ENCODE data around the gene FBXL16.

DNA sequence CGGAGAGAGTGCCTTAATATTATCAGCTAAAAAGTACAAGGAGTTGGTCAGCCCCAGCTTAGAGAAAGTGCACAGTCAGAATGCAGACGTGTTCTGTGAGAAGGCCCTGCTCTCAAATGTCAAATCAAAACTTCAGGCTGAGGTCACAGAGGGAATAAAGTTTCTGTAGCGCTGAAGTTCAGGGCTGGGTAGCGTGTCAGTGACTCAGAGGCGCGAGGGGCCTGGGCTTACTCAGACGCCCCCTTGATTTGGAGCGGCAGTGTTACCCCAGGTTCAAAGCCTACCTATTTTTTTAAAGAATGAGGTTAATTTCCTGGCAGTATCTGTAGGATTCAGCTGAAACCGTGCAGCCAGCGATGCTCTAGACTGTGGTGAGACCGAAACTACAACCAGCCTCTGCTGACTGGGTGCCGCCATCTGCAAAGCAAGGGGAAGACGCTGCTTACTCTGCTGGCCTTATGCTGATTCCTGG is 30.4 kb upstream of the FBXL16 start:
- no peak for TF ChIP-seq ZNF404 (tag by site-specific recombination; IDR thresholded peaks at IDR 0.05)
- no peak for TF ChIP-seq ZNF121 (tag by site-specific recombination; IDR thresholded peaks at IDR 0.05)
- no peak for TF ChIP-seq ZNF133 (tag by site-specific recombination; IDR thresholded peaks at IDR 0.05)

Data from HEK293 (cell line).